H1 (cell line): Measurements from ENCODE around the gene CNTD1. TPM values are rescaled to one million over a fixed set of nuclear protein-coding genes. Genes with fewer than 3 reads are reported as not detected.

Experiments
- microRNA-seq, 2 experiments: library from miRNA; unstranded; fragments of <30 nt; microRNA quantifications; one replicate each; pipeline versions ENCODE4 to v1.2.0, GENCODE V29; 2016 to 2020; ENCODE audit warnings: borderline microRNAs expressed in 2 of 2, borderline number of aligned reads in 2 of 2, borderline replicate concordance in 1 of 2
- polyA plus RNA-seq, 7 experiments: library from polyadenylated mRNA; depleted of rRNA in 3 of 7; stranded (reverse) in 5 of 7; unstranded in 2 of 7; fragments of >200 nt in 5 of 7; fragments of 200-250 nt in 2 of 7; gene quantifications; 1 replicate in 5 of 7; 2 replicates in 1 of 7; 4 replicates in 1 of 7; pipeline versions ENCODE4 v1.2.1 to v1.2.3, GENCODE V29; 2011 to 2013; ENCODE audit warnings: missing spikeins in 2 of 7, mixed read lengths in 2 of 7
- small RNA-seq: library from polyadenylated mRNA; stranded (forward); fragments of <200 nt; extraction: miRNeasy Mini kit (QIAGEN cat#:217004); gene quantifications from one replicate; pipeline ENCODE3, GENCODE V24; 2013; ENCODE audit not compliant: insufficient read depth
- total RNA-seq: library from RNA; stranded (reverse); fragmentation: NEBNext Ultra II Directional; extraction: Animal tissue kit (Norgen Biotek cat#: 25700); gene quantifications from 2 replicates; pipeline ENCODE4 v1.2.1, GENCODE V29; 2021

CNTD1 gene
- total and polyA plus RNA-seq, 2 of the 8 experiments (the other 6 are each of a cell fraction or from before 2014, with no cell fraction given): not detected

Small RNA genes lying within 50 kb of the gene (microRNA-seq; reads per million reads assigned to microRNA genes)
- gene MIR6781: 0 to 0.46 reads per million in 2 experiments

Small RNA genes lying within 50 kb of the gene (small RNA-seq; reads per million reads assigned to genes)
- gene HMGN2P15 (not detected), gene MIR6781 (0.51 reads per million)

Other genes with a start within 250 kb of the CNTD1 start
- 0.88 and 1.1 TPM in 2 replicates for gene HSD17B1, start 245.9 kb upstream of the CNTD1 start, total RNA-seq
- gene HSD17B1, start 245.9 kb upstream of the CNTD1 start, polyA plus RNA-seq (2011; rRNA removed): 1.0 and 1.8 TPM in 2 replicates
- gene COASY, start 236.7 kb upstream of the CNTD1 start, total RNA-seq: 100 and 109 TPM in 2 replicates
- 64.5 and 110 TPM in 2 replicates for gene COASY, start 236.7 kb upstream of the CNTD1 start, polyA plus RNA-seq (2011; rRNA removed)
- 27.5 and 34.2 TPM in 2 replicates for gene MLX, start 231.8 kb upstream of the CNTD1 start, total RNA-seq
- gene MLX, start 231.8 kb upstream of the CNTD1 start, polyA plus RNA-seq (2011; rRNA removed): 25.4 and 27.0 TPM in 2 replicates
- gene PSMC3IP, start 221.1 kb upstream of the CNTD1 start, total RNA-seq: 21.9 and 22.7 TPM in 2 replicates
- 9.5 and 11.5 TPM in 2 replicates for gene PSMC3IP, start 221.1 kb upstream of the CNTD1 start, polyA plus RNA-seq (2011; rRNA removed)
- gene RETREG3, start 189.5 kb upstream of the CNTD1 start, total RNA-seq: 39.6 and 42.6 TPM in 2 replicates
- gene RETREG3, start 189.5 kb upstream of the CNTD1 start, polyA plus RNA-seq (2011; rRNA removed): 23.7 and 27.0 TPM in 2 replicates
- gene TUBG1, start 189.2 kb upstream of the CNTD1 start, total RNA-seq: 107 and 109 TPM in 2 replicates
- 208 and 276 TPM in 2 replicates for gene TUBG1, start 189.2 kb upstream of the CNTD1 start, polyA plus RNA-seq (2011; rRNA removed)
- gene TUBG2, start 139.6 kb upstream of the CNTD1 start, total RNA-seq: 13.0 and 14.8 TPM in 2 replicates
- gene TUBG2, start 139.6 kb upstream of the CNTD1 start, polyA plus RNA-seq (2011; rRNA removed): 16.6 and 31.2 TPM in 2 replicates
- 11.1 and 13.7 TPM in 2 replicates for gene PLEKHH3, start 121.9 kb upstream of the CNTD1 start, total RNA-seq
- gene PLEKHH3, start 121.9 kb upstream of the CNTD1 start, polyA plus RNA-seq (2011; rRNA removed): 13.5 and 23.7 TPM in 2 replicates
- gene CCR10, start 117.0 kb upstream of the CNTD1 start, total RNA-seq: 0.75 and 1.1 TPM in 2 replicates
- gene CCR10, start 117.0 kb upstream of the CNTD1 start, polyA plus RNA-seq (2011; rRNA removed): 4.0 and 5.7 TPM in 2 replicates
- 4.7 and 5.2 TPM in 2 replicates for gene CNTNAP1, start 116.3 kb upstream of the CNTD1 start, total RNA-seq
- gene CNTNAP1, start 116.3 kb upstream of the CNTD1 start, polyA plus RNA-seq (2011; rRNA removed): 10.0 and 13.5 TPM in 2 replicates
- gene EZH1, start 53.8 kb upstream of the CNTD1 start, total RNA-seq: 18.5 and 20.8 TPM in 2 replicates
- 17.4 and 22.9 TPM in 2 replicates for gene EZH1, start 53.8 kb upstream of the CNTD1 start, polyA plus RNA-seq (2011; rRNA removed)
- 12.0 and 13.4 TPM in 2 replicates for gene RAMP2, start 37.6 kb upstream of the CNTD1 start, total RNA-seq
- gene RAMP2, start 37.6 kb upstream of the CNTD1 start, polyA plus RNA-seq (2011; rRNA removed): 41.5 and 41.7 TPM in 2 replicates
- gene VPS25, start 25.4 kb upstream of the CNTD1 start, total RNA-seq: 83.9 and 88.2 TPM in 2 replicates
- gene VPS25, start 25.4 kb upstream of the CNTD1 start, polyA plus RNA-seq (2011; rRNA removed): 150 and 188 TPM in 2 replicates
- gene WNK4, start 18.3 kb upstream of the CNTD1 start, total RNA-seq: 1.2 and 1.7 TPM in 2 replicates
- gene WNK4, start 18.3 kb upstream of the CNTD1 start, polyA plus RNA-seq (2011; rRNA removed): 0.21 and 0.86 TPM in 2 replicates
- gene COA3, start 157 bp upstream of the CNTD1 start, total RNA-seq: 68.4 and 71.2 TPM in 2 replicates
- gene COA3, start 157 bp upstream of the CNTD1 start, polyA plus RNA-seq (2011; rRNA removed): 137 and 143 TPM in 2 replicates
- 55.4 and 64.2 TPM in 2 replicates for gene BECN1, start 25.4 kb downstream of the CNTD1 start, total RNA-seq
- 31.5 and 38.8 TPM in 2 replicates for gene BECN1, start 25.4 kb downstream of the CNTD1 start, polyA plus RNA-seq (2011; rRNA removed)
- gene PSME3, start 34.5 kb downstream of the CNTD1 start, total RNA-seq: 223 and 224 TPM in 2 replicates
- gene PSME3, start 34.5 kb downstream of the CNTD1 start, polyA plus RNA-seq (2011; rRNA removed): 109 and 149 TPM in 2 replicates
- 4.0 and 4.2 TPM in 2 replicates for gene AOC2, start 45.7 kb downstream of the CNTD1 start, total RNA-seq
- gene AOC2, start 45.7 kb downstream of the CNTD1 start, polyA plus RNA-seq (2011; rRNA removed): 4.7 and 7.2 TPM in 2 replicates
- gene AOC3, start 52.3 kb downstream of the CNTD1 start, total RNA-seq: 2.1 and 2.7 TPM in 2 replicates
- gene AOC3, start 52.3 kb downstream of the CNTD1 start, polyA plus RNA-seq (2011; rRNA removed): 2.5 and 4.1 TPM in 2 replicates
- gene G6PC1, start 101.9 kb downstream of the CNTD1 start, total RNA-seq: not detected in 2 replicates
- 0.02 TPM in 1 of 2 replicates, not detected in the other for gene G6PC1, start 101.9 kb downstream of the CNTD1 start, polyA plus RNA-seq (2011; rRNA removed)
- 45.0 and 51.5 TPM in 2 replicates for gene AARSD1, start 165.6 kb downstream of the CNTD1 start, total RNA-seq
- 43.8 and 58.8 TPM in 2 replicates for gene AARSD1, start 165.6 kb downstream of the CNTD1 start, polyA plus RNA-seq (2011; rRNA removed)
- 2.2 and 3.0 TPM in 2 replicates for gene PTGES3L, start 181.2 kb downstream of the CNTD1 start, total RNA-seq
- gene PTGES3L, start 181.2 kb downstream of the CNTD1 start, polyA plus RNA-seq (2011; rRNA removed): 2.6 and 3.6 TPM in 2 replicates
- gene RUNDC1, start 181.7 kb downstream of the CNTD1 start, total RNA-seq: 10.7 and 11.9 TPM in 2 replicates
- 7.9 and 9.4 TPM in 2 replicates for gene RUNDC1, start 181.7 kb downstream of the CNTD1 start, polyA plus RNA-seq (2011; rRNA removed)
- 1,415 and 1,425 TPM in 2 replicates for gene RPL27, start 199.6 kb downstream of the CNTD1 start, total RNA-seq
- gene RPL27, start 199.6 kb downstream of the CNTD1 start, polyA plus RNA-seq (2011; rRNA removed): 3,779 and 3,900 TPM in 2 replicates
- gene IFI35, start 207.9 kb downstream of the CNTD1 start, total RNA-seq: 2.0 and 2.5 TPM in 2 replicates
- 4.7 and 4.9 TPM in 2 replicates for gene IFI35, start 207.9 kb downstream of the CNTD1 start, polyA plus RNA-seq (2011; rRNA removed)
- 281 and 295 TPM in 2 replicates for gene VAT1, start 223.5 kb downstream of the CNTD1 start, total RNA-seq
- gene VAT1, start 223.5 kb downstream of the CNTD1 start, polyA plus RNA-seq (2011; rRNA removed): 200 and 269 TPM in 2 replicates
- 51.3 and 56.8 TPM in 2 replicates for gene RND2, start 226.4 kb downstream of the CNTD1 start, total RNA-seq
- 61.4 and 76.2 TPM in 2 replicates for gene RND2, start 226.4 kb downstream of the CNTD1 start, polyA plus RNA-seq (2011; rRNA removed)